TTC549 (cell line): ENCODE measurements around the gene IL36RN.

Experiments
- FAIRE-seq: peaks from 2 replicates; lab custom pipeline; 2012; peaks lifted over from hg19 to GRCh38; lab: Jason Lieb, UNC

IL36RN gene

GRCh38 chr2:113050921-113051895 lies 7.8 kb upstream of the IL36RN start:
- no peak for FAIRE-seq

DNA sequence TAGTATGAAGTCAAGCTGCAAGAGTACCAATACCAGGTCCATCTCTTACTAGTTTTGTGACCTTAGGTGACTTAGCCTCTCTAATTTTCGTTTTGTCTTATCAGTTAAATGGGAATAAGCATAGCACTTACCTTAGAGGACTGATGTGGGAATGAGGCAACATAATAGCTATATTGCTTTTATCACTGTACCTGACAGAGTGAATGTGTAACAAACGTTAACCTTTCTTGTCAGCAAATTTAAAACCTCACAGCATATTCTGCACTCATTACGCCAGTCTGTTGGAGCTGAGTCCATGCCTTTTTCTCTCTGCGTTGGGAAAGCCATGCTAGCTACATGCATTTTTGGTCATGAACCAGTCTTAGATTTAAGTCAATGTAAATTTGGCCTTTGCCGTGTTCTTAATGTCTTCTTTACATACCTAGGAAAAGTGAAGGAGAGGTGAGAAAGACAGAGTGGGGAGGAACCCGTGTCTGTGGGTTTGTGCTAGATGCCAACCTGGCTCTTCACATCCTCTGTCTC lies 6.5 kb upstream of the IL36RN start, which contains the start of gene IL36B:
Gene IL36B (minus strand): TSS at position 472 of the 522 bp plus-strand sequence.
- no peak for FAIRE-seq

DNA sequence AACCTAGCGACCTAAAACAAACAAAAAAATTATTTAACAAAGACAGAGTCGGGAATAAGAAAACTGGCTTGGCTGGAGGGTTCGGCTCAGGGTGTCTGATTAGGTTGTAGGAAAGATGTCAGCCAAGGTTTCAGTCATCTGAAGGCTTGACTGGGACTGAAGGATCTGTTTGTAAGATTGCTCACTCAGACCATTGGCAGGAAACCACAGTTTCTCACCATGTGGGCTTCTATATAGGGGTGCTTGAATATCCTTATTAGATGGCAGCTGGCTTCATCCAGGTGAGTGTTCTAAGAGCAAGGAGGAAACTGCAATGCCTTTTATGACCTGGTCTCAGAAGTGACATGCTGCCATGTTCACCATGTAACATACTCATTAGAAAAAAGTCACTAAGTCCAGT lies 5.3 kb upstream of the IL36RN start:
- FAIRE-seq = no peak

GRCh38 chr2:113054066-113054465 lies 4.9 kb upstream of the IL36RN start:
- no peak for FAIRE-seq

- no peak for FAIRE-seq
Observed at GRCh38 chr2:113056521-113056920, 2.5 kb upstream of the IL36RN start.

GRCh38 chr2:113057117-113057516 lies 1.9 kb upstream of the IL36RN start:
- FAIRE-seq = no peak

DNA sequence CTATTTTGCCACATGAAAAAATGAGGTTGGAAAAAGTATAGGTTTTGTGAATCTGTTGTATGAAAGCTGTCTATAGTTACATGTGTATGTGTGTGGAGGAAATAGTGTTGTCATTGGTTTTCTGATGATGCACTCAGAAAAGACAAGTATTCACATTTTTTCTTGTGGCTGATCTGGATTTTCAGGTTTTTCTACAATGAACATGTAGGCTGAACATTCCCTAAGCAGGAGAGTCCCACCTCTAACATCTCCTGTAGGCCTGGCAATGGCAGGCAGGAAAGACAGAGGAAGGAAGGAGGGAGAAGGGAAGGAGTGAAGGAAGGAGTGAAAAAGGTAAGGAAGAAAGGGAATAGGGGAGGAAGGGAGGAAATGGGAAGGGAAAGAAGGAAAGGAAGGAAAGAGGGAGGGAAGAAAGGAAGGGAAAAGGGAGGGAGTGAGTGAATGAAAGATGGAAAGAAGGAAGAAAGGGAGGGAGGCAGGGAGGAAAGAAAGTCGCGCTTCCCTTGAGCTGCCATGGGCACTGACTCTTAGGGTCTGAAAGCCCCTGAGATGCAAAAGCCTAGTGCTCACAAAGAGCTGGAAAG lies 495 bp upstream of the IL36RN start:
- FAIRE-seq = no peak

DNA sequence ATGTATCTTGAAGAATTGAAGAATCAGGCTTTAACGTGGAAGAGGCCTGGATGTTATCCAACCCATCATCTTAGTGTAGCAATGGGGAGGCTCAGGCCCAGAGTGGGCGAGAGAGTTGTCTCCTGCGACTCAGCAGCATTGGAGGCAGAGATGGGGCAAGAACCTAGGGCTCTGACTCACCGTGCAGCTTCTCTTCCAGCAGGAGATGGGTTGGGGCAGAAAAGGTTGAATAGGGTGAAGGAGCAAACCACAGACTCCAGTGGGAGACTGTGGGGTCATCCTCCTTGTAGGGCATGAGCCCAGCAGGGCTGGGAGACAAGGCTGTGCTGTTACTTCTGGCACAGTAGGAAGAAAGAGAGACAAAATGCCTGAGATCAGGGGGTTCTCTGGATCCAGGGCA lies 1.4 kb downstream of the IL36RN start:
- FAIRE-seq = no peak

DNA sequence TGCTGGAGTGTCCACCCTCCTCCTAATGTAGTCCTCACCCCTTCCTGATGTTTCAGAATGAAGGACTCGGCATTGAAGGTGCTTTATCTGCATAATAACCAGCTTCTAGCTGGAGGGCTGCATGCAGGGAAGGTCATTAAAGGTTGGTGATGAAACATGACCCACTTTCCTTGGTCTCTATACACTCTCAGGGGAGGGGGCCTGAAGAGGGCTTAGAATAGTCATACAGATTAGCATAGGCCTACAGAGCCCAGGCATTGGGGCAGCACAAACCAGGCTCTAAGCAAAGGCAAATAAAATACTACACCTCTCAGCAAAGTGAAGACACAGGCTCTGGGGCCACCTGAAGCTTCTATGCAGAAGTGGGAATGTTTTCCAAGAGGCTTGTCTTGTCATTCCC lies 1.8 kb downstream of the IL36RN start:
- no peak for FAIRE-seq

GRCh38 chr2:113061241-113061640 lies 2.2 kb downstream of the IL36RN start:
- FAIRE-seq = no peak

DNA sequence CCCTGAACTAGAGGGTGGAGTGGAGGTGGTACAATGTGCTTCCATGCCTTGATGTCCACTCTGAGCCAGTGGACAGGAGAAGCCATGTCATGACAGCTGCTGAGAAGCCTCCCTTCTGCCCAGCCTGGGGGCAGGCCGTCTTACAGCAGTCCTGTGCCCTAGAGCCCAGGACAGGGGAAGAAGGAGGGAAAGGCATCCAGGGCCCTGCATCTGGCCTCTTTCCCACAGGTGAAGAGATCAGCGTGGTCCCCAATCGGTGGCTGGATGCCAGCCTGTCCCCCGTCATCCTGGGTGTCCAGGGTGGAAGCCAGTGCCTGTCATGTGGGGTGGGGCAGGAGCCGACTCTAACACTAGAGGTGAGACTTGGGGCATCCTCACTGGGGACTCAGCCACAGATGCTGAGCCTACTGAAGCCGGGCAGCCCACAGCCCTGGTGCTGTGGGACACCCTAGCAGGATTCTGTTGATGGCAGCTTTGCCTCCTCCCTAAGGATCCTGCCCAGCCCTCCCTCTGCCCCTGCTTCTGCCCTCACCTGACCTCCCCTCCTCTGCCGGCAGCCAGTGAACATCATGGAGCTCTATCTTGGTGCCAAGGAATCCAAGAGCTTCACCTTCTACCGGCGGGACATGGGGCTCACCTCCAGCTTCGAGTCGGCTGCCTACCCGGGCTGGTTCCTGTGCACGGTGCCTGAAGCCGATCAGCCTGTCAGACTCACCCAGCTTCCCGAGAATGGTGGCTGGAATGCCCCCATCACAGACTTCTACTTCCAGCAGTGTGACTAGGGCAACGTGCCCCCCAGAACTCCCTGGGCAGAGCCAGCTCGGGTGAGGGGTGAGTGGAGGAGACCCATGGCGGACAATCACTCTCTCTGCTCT lies 3.1 kb downstream of the IL36RN start:
- FAIRE-seq = no peak

DNA sequence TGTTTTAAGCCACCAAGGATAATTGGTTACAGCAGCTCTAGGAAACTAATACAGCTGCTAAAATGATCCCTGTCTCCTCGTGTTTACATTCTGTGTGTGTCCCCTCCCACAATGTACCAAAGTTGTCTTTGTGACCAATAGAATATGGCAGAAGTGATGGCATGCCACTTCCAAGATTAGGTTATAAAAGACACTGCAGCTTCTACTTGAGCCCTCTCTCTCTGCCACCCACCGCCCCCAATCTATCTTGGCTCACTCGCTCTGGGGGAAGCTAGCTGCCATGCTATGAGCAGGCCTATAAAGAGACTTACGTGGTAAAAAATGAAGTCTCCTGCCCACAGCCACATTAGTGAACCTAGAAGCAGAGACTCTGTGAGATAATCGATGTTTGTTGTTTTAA lies 5.3 kb downstream of the IL36RN start:
- no peak for FAIRE-seq

GRCh38 chr2:113064898-113065297 lies 5.9 kb downstream of the IL36RN start:
- no peak for FAIRE-seq

DNA sequence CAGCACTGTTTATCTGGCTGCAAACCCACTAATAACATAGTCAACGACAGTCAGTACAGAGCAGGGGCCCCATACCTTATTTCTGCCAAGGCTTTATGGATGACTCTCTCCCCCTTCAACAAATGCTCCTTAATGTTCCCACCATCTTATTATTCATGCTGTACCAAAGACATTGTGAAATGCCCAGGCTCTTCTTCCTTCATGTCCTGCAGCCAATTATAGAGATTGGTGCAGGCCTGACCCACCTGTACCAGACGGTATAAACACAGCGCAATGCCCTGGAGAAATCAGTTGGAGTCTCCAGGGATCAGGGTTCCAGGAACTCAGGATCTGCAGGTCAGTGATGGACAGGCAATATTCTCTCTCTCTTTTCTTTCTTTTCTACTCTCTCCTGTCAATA lies 8.7 kb downstream of the IL36RN start, which contains the start of gene IL1F10:
Gene IL1F10 (plus strand): TSS at position 290 of the 400 bp plus-strand sequence. CDS start 4,769 bp downstream, outside the sequence.
- FAIRE-seq = no peak

DNA sequence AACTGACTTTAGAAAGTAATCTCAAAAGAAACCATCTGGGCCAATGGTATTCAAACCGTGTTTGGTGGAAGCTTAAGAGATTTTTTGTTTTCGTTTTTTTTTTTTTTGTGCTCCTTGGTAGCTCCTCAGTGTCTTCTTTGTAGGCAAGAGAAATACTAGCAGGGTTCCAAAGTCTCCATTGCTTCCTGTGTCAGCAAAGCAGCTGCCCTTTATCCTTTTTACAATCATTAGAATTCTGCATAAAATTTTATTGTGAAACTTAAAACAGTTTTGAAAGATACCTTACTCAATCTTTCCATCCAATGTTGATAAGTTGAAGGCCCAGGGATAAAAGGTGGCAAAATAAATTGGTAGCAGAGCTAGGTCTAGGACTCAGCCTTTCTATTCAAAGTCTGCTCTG lies 9.3 kb downstream of the IL36RN start:
- no peak for FAIRE-seq

DNA sequence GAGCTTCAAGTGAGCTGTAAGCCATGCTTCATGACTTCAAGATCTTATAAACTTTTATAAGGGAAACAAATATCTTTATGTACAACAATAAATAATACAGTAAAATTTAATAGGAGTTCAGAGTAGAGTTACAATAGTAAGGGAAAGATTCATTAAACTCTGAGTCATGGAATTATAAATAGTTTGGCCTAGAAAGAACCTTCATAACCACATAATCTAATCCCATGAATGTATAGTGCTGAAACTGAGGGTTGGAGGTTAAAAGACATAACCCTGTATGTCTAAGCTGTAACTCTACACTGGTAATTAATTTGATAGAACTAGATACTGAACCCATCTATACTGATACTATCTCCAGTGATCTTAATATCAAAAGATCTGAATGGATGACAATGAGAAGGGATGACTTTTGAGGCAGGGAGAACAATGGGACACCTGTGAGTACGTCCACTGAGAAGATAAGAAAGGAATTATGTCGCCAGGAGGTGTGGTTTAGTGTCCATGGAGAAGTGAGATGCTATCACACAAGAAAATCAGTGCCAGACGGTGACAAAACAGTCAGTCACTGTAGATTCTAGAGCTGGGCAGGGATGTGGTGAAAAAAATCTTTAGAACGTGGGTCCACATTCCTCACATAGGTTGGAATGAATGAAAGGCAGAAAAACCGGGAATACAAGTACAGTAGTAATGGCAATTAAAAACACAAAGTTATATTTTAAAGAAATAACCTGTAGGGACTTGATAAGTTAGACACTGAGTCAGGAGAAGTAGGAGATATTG lies 9.9 kb downstream of the IL36RN start:
- FAIRE-seq = no peak

DNA sequence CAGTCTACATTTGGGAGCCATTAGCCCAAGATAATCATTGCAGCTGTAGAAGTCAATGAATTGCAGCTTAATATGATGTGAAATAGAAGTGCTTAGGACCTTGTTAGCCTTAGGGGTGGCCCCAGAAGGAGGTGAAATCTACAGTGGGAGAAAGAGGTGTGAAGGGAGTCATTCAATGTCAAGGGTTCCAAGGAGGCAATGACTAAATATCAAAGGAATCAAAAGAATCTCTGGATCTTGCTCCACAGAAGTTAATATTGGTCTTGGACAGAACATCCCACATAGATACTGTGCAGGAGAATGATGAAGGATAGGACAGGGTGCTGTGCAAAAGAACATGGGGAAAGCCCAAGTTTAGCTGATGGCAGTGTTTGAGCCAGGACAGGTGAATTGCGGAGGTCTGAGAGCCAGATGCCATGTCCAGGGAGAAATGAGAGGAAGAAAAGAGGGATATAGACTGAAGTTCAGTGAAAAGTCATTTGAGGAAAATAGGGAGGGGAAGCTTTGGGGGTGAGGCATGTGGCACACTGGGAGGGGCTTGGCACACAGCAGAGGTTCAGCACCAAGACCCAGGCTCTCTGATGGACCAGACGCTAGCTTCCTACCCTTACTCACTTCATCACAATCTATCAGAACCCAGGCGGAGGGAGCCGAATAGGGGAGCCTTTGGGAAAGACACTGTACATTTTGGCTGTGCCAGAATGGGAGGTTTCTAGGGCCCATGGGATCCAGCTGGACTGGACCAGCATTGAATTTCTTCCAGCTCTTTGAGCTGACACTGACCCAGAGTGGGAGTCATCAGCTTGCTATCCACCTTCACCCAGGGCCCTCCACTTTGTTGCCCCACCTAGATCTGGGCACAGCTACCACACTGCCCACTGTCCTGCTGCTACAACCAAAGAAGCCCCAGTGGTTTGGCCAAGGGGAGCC lies 10.9 kb downstream of the IL36RN start:
- FAIRE-seq = no peak

- FAIRE-seq = no peak
Observed at GRCh38 chr2:113070606-113070975, 11.6 kb downstream of the IL36RN start.

DNA sequence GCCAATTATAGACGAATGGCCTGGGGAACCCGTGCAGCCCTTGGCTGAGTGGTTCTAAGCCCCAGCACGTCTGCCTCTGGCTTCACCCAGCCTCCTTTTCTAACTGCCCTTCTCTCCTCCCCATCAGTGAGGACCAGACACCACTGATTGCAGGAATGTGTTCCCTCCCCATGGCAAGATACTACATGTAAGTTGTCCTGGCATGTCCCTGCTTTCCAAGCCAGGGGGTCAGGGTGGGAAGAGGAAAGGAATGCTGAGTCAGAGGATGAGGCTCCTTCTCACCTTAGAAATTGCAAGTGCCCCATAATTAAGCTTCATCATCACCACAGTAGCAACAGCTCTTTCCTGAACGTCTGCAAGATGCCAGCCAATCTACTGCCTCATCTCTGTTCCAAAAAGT lies 13.6 kb downstream of the IL36RN start:
- FAIRE-seq = no peak

DNA sequence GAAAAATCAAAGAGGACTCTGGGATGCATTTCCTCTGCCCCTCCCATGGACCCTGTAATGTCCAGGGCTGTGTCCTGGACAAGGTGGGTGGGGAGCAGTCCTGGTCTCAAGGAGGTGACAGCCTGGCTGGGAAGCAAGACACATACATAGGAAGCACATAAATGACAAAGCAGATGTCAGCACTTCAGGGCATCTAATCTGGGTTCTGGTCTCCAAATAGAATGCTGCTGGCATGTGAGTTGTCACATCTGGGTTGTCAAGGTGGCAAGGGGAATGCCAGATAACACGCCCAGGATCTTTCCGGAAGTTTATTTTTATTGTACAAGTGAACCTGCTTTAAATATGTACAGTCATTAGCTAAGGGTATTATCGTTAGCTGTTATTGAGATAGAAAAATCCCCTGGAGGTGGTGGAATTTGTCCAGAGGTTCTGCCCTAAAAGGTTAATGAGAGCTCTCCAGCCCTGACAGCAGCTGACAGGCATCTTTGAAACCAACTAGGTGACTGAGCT lies 14.4 kb downstream of the IL36RN start:
- no peak for FAIRE-seq
